Umbilical cord (tissue), 1 donor: ENCODE measurements around the gene CENPK. TPM values are rescaled to one million over a fixed set of nuclear protein-coding genes. Genes with fewer than 3 reads are reported as not detected.

ENCODE experiments used
- total RNA-seq: library from RNA; depleted of rRNA; stranded (reverse); fragments of >200 nt; gene quantifications from one replicate; pipeline ENCODE4 v1.2.3, GENCODE V29; 2014; ENCODE audit warnings: low replicate concordance; ENCODE audit not compliant: insufficient read depth

Gene CENPK
- total RNA-seq, 1 donor from 2014 or later: 10.4 TPM

Other genes starting within 250 kb of the CENPK start
- gene ADAMTS6, start 81.2 kb downstream of the CENPK start, total RNA-seq: 104 TPM
- 68.1 TPM for gene PPWD1, start 128 bp upstream of the CENPK start, total RNA-seq
- gene TRIM23, start 61.2 kb upstream of the CENPK start, total RNA-seq: 25.3 TPM
- gene SHLD3, start 61.9 kb upstream of the CENPK start, total RNA-seq: 2.2 TPM
- gene TRAPPC13, start 61.9 kb upstream of the CENPK start, total RNA-seq: 22.1 TPM
- 11.8 TPM for gene SGTB, start 158.9 kb upstream of the CENPK start, total RNA-seq
- 10.4 TPM for gene NLN, start 159.0 kb upstream of the CENPK start, total RNA-seq